Neuronal stem cell (in vitro differentiated cells): ENCODE results near the gene SLC22A3.

Source experiments
- DNase-seq: peaks from one replicate; pipeline ENCODE4 v3.0.0-alpha.2; 2013; ENCODE audit warnings: low spot score
- H2AFZ ChIP-seq: one replicate; pipeline ENCODE4 v1.6.1; 2013; ENCODE audit warnings: mild to moderate bottlenecking, low read length, inconsistent platforms
- H2AK5ac ChIP-seq: 2 replicates; pipeline ENCODE4 v1.6.1; 2013; ENCODE audit warnings: low read depth, mild to moderate bottlenecking, inconsistent platforms, low read length, moderate library complexity, mixed read lengths
- H2BK120ac ChIP-seq: 2 replicates; pipeline ENCODE4 v1.6.1; 2013; ENCODE audit warnings: low read depth, mild to moderate bottlenecking, inconsistent platforms, low read length, moderate library complexity, mixed read lengths
- H2BK12ac ChIP-seq: one replicate; pipeline ENCODE4 v1.6.1; 2013; ENCODE audit warnings: low read length, inconsistent platforms
- H2BK15ac ChIP-seq: 2 replicates; pipeline ENCODE4 v1.6.1; 2013; ENCODE audit warnings: mild to moderate bottlenecking, low read length, inconsistent platforms, mixed read lengths
- H2BK5ac ChIP-seq: one replicate; pipeline ENCODE4 v1.6.1; 2013; ENCODE audit warnings: inconsistent platforms, mild to moderate bottlenecking, low read length, moderate library complexity
- H3K14ac ChIP-seq: one replicate; pipeline ENCODE4 v1.6.1; 2013; ENCODE audit warnings: low read length, inconsistent platforms
- H3K18ac ChIP-seq: 2 replicates; pipeline ENCODE4 v1.6.1; 2013; ENCODE audit warnings: low read length, inconsistent platforms
- H3K23ac ChIP-seq: 2 replicates; pipeline ENCODE4 v1.6.1; 2013; ENCODE audit warnings: low read depth, mild to moderate bottlenecking, mixed read lengths, low read length, inconsistent platforms; ENCODE audit not compliant: poor library complexity
- H3K27ac ChIP-seq: replicated peaks from 3 replicates; pipeline ENCODE4 v1.5.1; 2013; ENCODE audit warnings: low read length, inconsistent platforms
- H3K27me3 ChIP-seq, 3 experiments: 2 replicates each; pipeline ENCODE4 v1.6.1; 2013; ENCODE audit warnings: low read length in 3 of 3, mild to moderate bottlenecking in 2 of 3, inconsistent platforms in 1 of 3, low read depth in 1 of 3, mixed read lengths in 1 of 3, moderate library complexity in 1 of 3; ENCODE audit not compliant: control insufficient read depth in 3 of 3, insufficient read depth in 3 of 3
- H3K36me3 ChIP-seq, 2 donors: replicated peaks in 1 of 2; 2 replicates each; pipeline ENCODE4 v1.6.1; 2013; ENCODE audit warnings: low read length in 2 of 2; ENCODE audit not compliant: control insufficient read depth in 2 of 2, insufficient read depth in 2 of 2
- H3K4ac ChIP-seq: 2 replicates; pipeline ENCODE4 v1.6.1; 2013; ENCODE audit warnings: inconsistent platforms, mild to moderate bottlenecking, low read length, moderate library complexity
- H3K4me1 ChIP-seq, 2 donors: 1 replicate in 1 of 2; 2 replicates in 1 of 2; pipeline ENCODE4 v1.6.1; 2013; ENCODE audit warnings: low read length in 2 of 2, low read depth in 1 of 2; ENCODE audit not compliant: control insufficient read depth in 2 of 2, insufficient read depth in 1 of 2
- H3K4me2 ChIP-seq: one replicate; pipeline ENCODE4 v1.6.1; 2013; ENCODE audit warnings: mild to moderate bottlenecking, low read length, inconsistent platforms; ENCODE audit not compliant: insufficient read depth, poor library complexity, severe bottlenecking
- H3K4me3 ChIP-seq, 2 donors: 2 replicates each; pipeline ENCODE4 v1.5.1; 2013; ENCODE audit warnings: low read length in 2 of 2, mild to moderate bottlenecking in 2 of 2, inconsistent platforms in 1 of 2, moderate library complexity in 1 of 2
- H3K79me1 ChIP-seq: one replicate; pipeline ENCODE4 v1.6.1; 2013; ENCODE audit warnings: low read depth, mild to moderate bottlenecking, inconsistent platforms, low read length, moderate library complexity
- H3K9ac ChIP-seq: one replicate; pipeline ENCODE4 v1.6.1; 2013; ENCODE audit warnings: mild to moderate bottlenecking, low read depth, low read length, inconsistent platforms; ENCODE audit not compliant: poor library complexity
- H3K9me3 ChIP-seq, 2 donors: replicated peaks in 1 of 2; 2 replicates each; pipeline versions ENCODE3 to v1.6.1; 2013; ENCODE audit warnings: low read length in 2 of 2, mild to moderate bottlenecking in 2 of 2, inconsistent platforms in 1 of 2, low read depth in 1 of 2, mixed read lengths in 1 of 2, moderate library complexity in 1 of 2; ENCODE audit not compliant: control insufficient read depth in 2 of 2, insufficient read depth in 1 of 2
- H4K8ac ChIP-seq: one replicate; pipeline ENCODE4 v1.6.1; 2013; ENCODE audit warnings: low read depth, mild to moderate bottlenecking, inconsistent platforms, low read length, moderate library complexity
- H4K91ac ChIP-seq: one replicate; pipeline ENCODE4 v1.6.1; 2013; ENCODE audit warnings: low read length, low read depth, mild to moderate bottlenecking, inconsistent platforms; ENCODE audit not compliant: poor library complexity
- WGBS, 2 donors: extraction: QIAGEN DNeasy Blood & Tissue Kit; methylation state at CpG; one replicate each; pipeline ENCODE4 v1.1.7; 2013; ENCODE audit warnings: missing lambda C conversion rate in 2 of 2, mixed read lengths in 1 of 2; ENCODE audit not compliant: insufficient read length in 2 of 2, insufficient replicate concordance in 1 of 2; ENCODE audit errors: extremely low coverage in 2 of 2; 5-methylcytosine and 5-hydroxymethylcytosine counted together

Gene SLC22A3

GRCh38 chr6:160418370-160418769, 70.2 kb downstream of the SLC22A3 start:
- Histone ChIP-seq H3K4me3 (no peak overlapping the region), H3K9me3 (no peaks in the 10 kb centered on the region), H3K4ac (no peak overlapping the region), H2BK5ac (no peak overlapping the region), H3K36me3 (no peaks in the 10 kb centered on the region), H3K4me1 (no peaks in the 10 kb centered on the region), H3K14ac (no peak overlapping the region), H3K18ac (no peak overlapping the region), H3K27ac (no peak overlapping the region), H3K9ac (no peak overlapping the region), H3K23ac (no peak overlapping the region), H4K8ac (no peak overlapping the region), H2BK12ac (no peak overlapping the region), H2BK15ac (no peak overlapping the region), H4K91ac (no peak overlapping the region), H3K4me2 (no peak overlapping the region), H3K79me1 (no peaks in the 10 kb centered on the region), H3K27me3 (no peaks in the 10 kb centered on the region), H2AK5ac (no peak overlapping the region), H2AFZ (no peak overlapping the region), H2BK120ac (no peak overlapping the region)
- DNase-seq: no peak
- no CpG with 5 or more reads among the region's 3 CpGs for WGBS, 2 donors

- H3K14ac ChIP-seq: no peak overlapping the region
- no peak overlapping the region for H3K4me2 ChIP-seq
- H2BK5ac ChIP-seq: no peak overlapping the region
- no peaks in the 10 kb centered on the region for H3K36me3 ChIP-seq
- H3K27ac ChIP-seq: no peak overlapping the region
- H3K9ac ChIP-seq: no peak overlapping the region
- H2BK15ac ChIP-seq: no peak overlapping the region
- no peak overlapping the region for H2AK5ac ChIP-seq
- H3K23ac ChIP-seq: no peak overlapping the region
- H3K79me1 ChIP-seq: no peaks in the 10 kb centered on the region
- WGBS, 2 donors: no CpG with 5 or more reads among the region's 1 CpG
- no peak overlapping the region for H3K18ac ChIP-seq
- H2AFZ ChIP-seq: no peak overlapping the region
- no peak overlapping the region for H2BK120ac ChIP-seq
- no peaks in the 10 kb centered on the region for H3K9me3 ChIP-seq
- no peak overlapping the region for H4K91ac ChIP-seq
- DNase-seq: no peak
- H3K27me3 ChIP-seq: peaks cover 0 to under 1% (median 0%) of the 10 kb centered on the region in 3 experiments
- H3K4me3 ChIP-seq: no peak overlapping the region
- no peak overlapping the region for H4K8ac ChIP-seq
- H3K4ac ChIP-seq: no peak overlapping the region
- no peak overlapping the region for H2BK12ac ChIP-seq
- H3K4me1 ChIP-seq: no peaks in the 10 kb centered on the region
Observed at GRCh38 chr6:160419488-160419887, 71.3 kb downstream of the SLC22A3 start.

- H2BK12ac ChIP-seq: no peak overlapping the region
- H3K4me1 ChIP-seq: no peaks in the 10 kb centered on the region
Observed at GRCh38 chr6:160420253-160420968, 72.2 kb downstream of the SLC22A3 start.

GRCh38 chr6:160420969-160421556, 72.9 kb downstream of the SLC22A3 start:
- Histone ChIP-seq H2BK12ac (no peak overlapping the region), H2BK15ac (no peak overlapping the region), H3K14ac (no peak overlapping the region), H2BK120ac (no peak overlapping the region), H3K4ac (no peak overlapping the region), H3K9me3 (no peaks in the 10 kb centered on the region), H2AK5ac (no peak overlapping the region), H3K23ac (no peak overlapping the region), H3K27ac (no peak overlapping the region), H3K9ac (no peak overlapping the region), H3K4me1 (no peaks in the 10 kb centered on the region), H3K4me3 (no peak overlapping the region), H2BK5ac (no peak overlapping the region), H3K36me3 (no peaks in the 10 kb centered on the region), H3K4me2 (no peak overlapping the region), H4K91ac (no peak overlapping the region), H3K79me1 (no peaks in the 10 kb centered on the region), H3K27me3 (peaks cover 0 to 4% (median 0%) of the 10 kb centered on the region in 3 experiments), H4K8ac (no peak overlapping the region), H3K18ac (no peak overlapping the region), H2AFZ (no peak overlapping the region)
- no peak for DNase-seq
- no CpG with 5 or more reads among the region's 7 CpGs for WGBS, 2 donors

More at GRCh38 chr6:160420253-160420968, 72.2 kb downstream of the SLC22A3 start:
- no peak overlapping the region for H3K27ac ChIP-seq
- no peak overlapping the region for H4K91ac ChIP-seq
- no peak overlapping the region for H3K4me2 ChIP-seq
- peaks cover 0 to 4% (median 0%) of the 10 kb centered on the region in 3 experiments for H3K27me3 ChIP-seq
- no peak overlapping the region for H4K8ac ChIP-seq
- H3K9ac ChIP-seq: no peak overlapping the region
- H2BK120ac ChIP-seq: no peak overlapping the region
- no CpG with 5 or more reads among the region's 9 CpGs for WGBS, 2 donors
- H2BK5ac ChIP-seq: no peak overlapping the region
- H2AFZ ChIP-seq: no peak overlapping the region
- DNase-seq: no peak
- H3K18ac ChIP-seq: no peak overlapping the region
- no peaks in the 10 kb centered on the region for H3K79me1 ChIP-seq
- no peak overlapping the region for H3K4me3 ChIP-seq
- no peak overlapping the region for H3K23ac ChIP-seq
- H3K36me3 ChIP-seq: no peaks in the 10 kb centered on the region
- H3K14ac ChIP-seq: no peak overlapping the region
- H2AK5ac ChIP-seq: no peak overlapping the region
- H2BK15ac ChIP-seq: no peak overlapping the region
- H3K4ac ChIP-seq: no peak overlapping the region
- no peaks in the 10 kb centered on the region for H3K9me3 ChIP-seq
